HEK293T (cell line): ENCODE results near the gene CD81.

ENCODE experiments used
- CTCF ChIA-PET: fragments of 350-600 bp; formaldehyde crosslinking; extraction: SDS; loops from one replicate; lab custom pipeline; 2021; ENCODE audit warnings: antibody characterized with exemption, inconsistent platforms; lab: Yijun Ruan, JAX
- POLR2A ChIA-PET: fragments of 350-600 bp; formaldehyde crosslinking; extraction: SDS; loops from one replicate; lab custom pipeline; 2020; ENCODE audit warnings: antibody characterized with exemption, inconsistent platforms; lab: Yijun Ruan, JAX
- DNase-seq: peaks from one replicate; pipeline ENCODE4 v3.0.0; 2012; ENCODE audit warnings: mixed read lengths; ENCODE audit errors: extremely low spot score
- ARNT ChIP-seq: fragments of 450-650 bp; IDR thresholded peaks from 2 replicates; pipeline ENCODE4 v1.6.1; 2017; ENCODE audit warnings: mild to moderate bottlenecking
- BHLHE40 ChIP-seq: fragments of 450-650 bp; IDR thresholded peaks from 2 replicates; pipeline ENCODE4 v1.6.1; 2016; ENCODE audit warnings: mild to moderate bottlenecking, moderate library complexity, borderline replicate concordance
- CTBP1 ChIP-seq: fragments of 450-650 bp; IDR thresholded peaks from 2 replicates; pipeline ENCODE4 v1.6.1; 2016; ENCODE audit warnings: borderline replicate concordance
- ELF4 ChIP-seq: fragments of 450-650 bp; IDR thresholded peaks from 2 replicates; pipeline ENCODE4 v1.6.1; 2017; ENCODE audit warnings: antibody characterized with exemption
- FOXA1 ChIP-seq: fragments of 450-650 bp; IDR thresholded peaks from 2 replicates; pipeline ENCODE4 v1.6.1; 2016; ENCODE audit warnings: mild to moderate bottlenecking
- FOXK2 ChIP-seq: fragments of 450-650 bp; IDR thresholded peaks from 2 replicates; pipeline ENCODE4 v1.6.1; 2016; ENCODE audit warnings: mild to moderate bottlenecking
- FOXM1 ChIP-seq: fragments of 450-650 bp; IDR thresholded peaks from 2 replicates; pipeline ENCODE4 v1.6.1; 2017; ENCODE audit warnings: mild to moderate bottlenecking, borderline replicate concordance
- HDGF ChIP-seq: fragments of 450-650 bp; IDR thresholded peaks from 2 replicates; pipeline ENCODE4 v1.6.1; 2017; ENCODE audit warnings: antibody characterized with exemption, borderline replicate concordance
- L3MBTL2 ChIP-seq: fragments of 450-650 bp; conservative IDR thresholded peaks from 2 replicates; pipeline ENCODE4 v1.6.1; 2016; ENCODE audit warnings: mild to moderate bottlenecking
- LEF1 ChIP-seq: fragments of 450-650 bp; IDR thresholded peaks from 2 replicates; pipeline ENCODE4 v1.6.1; 2017; ENCODE audit warnings: mild to moderate bottlenecking, borderline replicate concordance
- NFRKB ChIP-seq: fragments of 450-650 bp; IDR thresholded peaks from 2 replicates; pipeline ENCODE4 v1.6.1; 2016; ENCODE audit warnings: mild to moderate bottlenecking, moderate library complexity
- SP1 ChIP-seq: fragments of 450-650 bp; IDR thresholded peaks from 2 replicates; pipeline ENCODE4 v1.6.1; 2017
- SUZ12 ChIP-seq: fragments of 450-650 bp; IDR thresholded peaks from 2 replicates; pipeline ENCODE4 v1.6.1; 2016; ENCODE audit warnings: mild to moderate bottlenecking
- TARDBP ChIP-seq: fragments of 450-650 bp; IDR thresholded peaks from 2 replicates; pipeline ENCODE4 v1.6.1; 2016
- ZNF384 ChIP-seq: fragments of 450-650 bp; IDR thresholded peaks from 2 replicates; pipeline ENCODE4 v1.6.1; 2016
- TF ChIP-seq, protein P1 (sequence below): fragments of 450-650 bp; IDR thresholded peaks from 2 replicates; pipeline ENCODE4 v1.6.1; 2016

Gene CD81

DNA sequence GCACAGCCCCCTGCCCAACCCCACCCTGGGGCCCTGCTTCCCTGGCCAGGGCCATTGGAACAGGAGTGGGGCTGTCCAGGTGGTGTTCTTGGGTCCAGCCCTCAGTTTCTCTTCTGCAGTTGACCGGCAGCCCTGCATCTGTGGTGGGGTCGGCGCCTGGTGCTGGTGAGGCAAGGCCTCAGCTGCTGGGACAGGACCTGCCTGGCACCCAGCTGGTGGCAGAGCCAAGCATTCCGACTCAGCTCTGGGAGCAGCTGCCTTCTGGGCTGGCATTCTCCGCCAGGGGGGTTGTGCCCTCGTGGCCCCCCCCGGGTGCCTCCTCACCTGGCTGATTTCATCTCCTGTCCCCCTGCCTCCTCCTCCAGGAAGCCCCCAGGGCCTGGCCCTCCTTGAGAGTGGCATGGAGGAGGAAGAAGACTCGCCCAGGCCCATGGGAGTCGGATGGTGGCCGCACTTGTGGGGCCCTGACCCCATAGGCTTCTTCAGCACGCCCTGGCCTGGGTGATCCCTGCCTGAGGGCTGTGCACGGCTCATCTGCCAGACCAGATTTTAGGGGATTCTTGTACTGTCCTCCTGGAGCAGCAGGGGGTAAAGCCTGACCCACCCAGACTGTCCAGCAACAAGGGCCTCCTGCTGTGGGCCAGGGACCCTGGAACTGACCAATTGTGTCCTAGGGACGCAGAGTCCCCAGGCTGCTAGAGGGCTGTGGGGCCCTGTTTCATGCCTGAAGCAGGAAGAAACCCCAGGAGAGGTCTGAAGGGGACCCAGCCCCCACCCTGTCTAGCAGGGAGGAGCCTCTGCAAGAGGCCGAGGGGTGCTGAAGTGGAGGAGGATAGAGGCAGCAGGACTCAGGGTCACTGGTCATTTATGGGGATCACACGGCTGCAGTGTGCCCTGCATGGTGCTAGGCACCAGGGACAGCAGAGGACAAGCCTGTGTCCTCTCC is 11.6 kb downstream of the CD81 start:
- TF ChIP-seq BHLHE40 (no peak), FOXM1 (no peak), ZNF384 (no peak), LEF1 (no peak), FOXA1 (no peak), ARNT (no peak), L3MBTL2 (no peak), ELF4 (no peak)
- ChIA-PET CTCF (interaction anchor here (1.2 kb wide), 1 partner anchor 31 kb away, joined by 3 read pairs; no protein-coding TSS in a partner anchor), POLR2A (no interaction called here)
- no peak for DNase-seq

DNA sequence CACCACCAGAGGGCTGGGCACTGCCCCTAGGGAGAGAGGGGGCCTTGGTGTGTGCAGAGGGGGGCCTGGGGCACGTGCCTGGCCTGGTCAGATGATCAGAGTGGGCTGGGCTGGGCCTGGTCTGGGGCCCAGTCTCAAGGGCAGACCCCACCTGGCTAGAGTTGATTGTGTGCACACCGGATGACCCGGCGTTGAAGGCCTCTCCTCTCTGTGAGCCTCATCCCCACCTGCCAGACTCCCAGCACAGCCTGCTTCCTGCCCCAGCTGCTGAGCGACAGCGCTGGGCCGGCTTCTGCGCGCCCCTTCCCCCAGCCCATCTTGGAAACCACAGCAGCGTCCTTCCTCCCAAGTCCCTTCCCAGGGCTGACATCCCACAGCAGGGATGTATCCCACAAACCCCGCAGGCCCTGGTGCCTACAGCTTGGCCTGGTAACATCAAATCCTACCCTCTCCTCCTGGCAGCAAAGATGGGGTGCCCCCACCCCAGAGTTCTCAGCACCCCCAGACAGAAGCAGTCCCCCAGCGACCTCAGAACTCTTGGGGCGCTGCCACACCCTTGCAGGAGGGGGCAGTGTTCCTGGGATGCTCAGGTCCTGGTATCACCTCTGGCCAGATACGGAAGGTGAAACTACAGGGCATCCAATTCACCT is 12.4 kb downstream of the CD81 start:
- ChIA-PET POLR2A (interaction anchor here (1.5 kb wide), 1 partner anchor 10 kb away, joined by 4 read pairs; no protein-coding TSS in a partner anchor), CTCF (no interaction called here)
- TF ChIP-seq HDGF = no peak
- no peak for TF ChIP-seq ELF4
- TF ChIP-seq ARNT = no peak
- no peak for TF ChIP-seq CTBP1
- no peak for TF ChIP-seq FOXK2
- DNase-seq = no peak

DNA sequence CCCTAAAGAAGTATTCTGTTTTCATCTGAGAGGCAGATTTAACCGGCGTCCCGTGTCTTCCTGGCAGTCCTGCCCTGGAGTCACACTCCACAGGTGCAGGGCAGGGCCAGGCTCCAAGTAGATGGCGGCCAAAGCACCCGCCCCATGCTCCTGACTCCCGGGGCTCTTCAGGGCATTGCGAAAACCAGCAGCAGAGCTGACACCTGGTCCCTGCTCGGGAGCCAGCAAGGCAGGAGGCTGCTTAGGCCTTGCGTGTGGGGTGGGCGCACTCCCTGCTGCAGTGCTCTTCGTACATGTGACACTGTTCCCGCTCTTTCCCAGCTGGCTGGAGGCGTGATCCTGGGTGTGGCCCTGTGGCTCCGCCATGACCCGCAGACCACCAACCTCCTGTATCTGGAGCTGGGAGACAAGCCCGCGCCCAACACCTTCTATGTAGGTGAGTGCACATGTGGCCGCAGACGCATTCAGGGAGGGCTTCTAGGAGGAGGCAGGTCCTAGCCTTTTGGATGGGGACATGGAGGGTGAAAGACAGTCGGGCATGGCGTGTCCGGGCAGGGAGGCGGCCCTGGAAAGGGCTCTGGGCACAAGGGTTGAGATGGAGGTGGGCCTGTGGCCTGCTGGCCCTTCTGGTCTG is 13.1 kb downstream of the CD81 start:
- no peak for DNase-seq
- CTCF ChIA-PET = interaction anchor here (0.6 kb wide), 1 partner anchor 29 kb away, joined by 3 read pairs; no protein-coding TSS in a partner anchor
- POLR2A ChIA-PET = interaction anchor here (1.5 kb wide), 1 partner anchor 10 kb away, joined by 4 read pairs; no protein-coding TSS in a partner anchor
- TF ChIP-seq ZNF384 = no peak
- no peak for TF ChIP-seq FOXK2
- TF ChIP-seq ELF4 = no peak
- no peak for TF ChIP-seq SP1
- no peak for TF ChIP-seq FOXM1
- no peak for TF ChIP-seq FOXA1

DNA sequence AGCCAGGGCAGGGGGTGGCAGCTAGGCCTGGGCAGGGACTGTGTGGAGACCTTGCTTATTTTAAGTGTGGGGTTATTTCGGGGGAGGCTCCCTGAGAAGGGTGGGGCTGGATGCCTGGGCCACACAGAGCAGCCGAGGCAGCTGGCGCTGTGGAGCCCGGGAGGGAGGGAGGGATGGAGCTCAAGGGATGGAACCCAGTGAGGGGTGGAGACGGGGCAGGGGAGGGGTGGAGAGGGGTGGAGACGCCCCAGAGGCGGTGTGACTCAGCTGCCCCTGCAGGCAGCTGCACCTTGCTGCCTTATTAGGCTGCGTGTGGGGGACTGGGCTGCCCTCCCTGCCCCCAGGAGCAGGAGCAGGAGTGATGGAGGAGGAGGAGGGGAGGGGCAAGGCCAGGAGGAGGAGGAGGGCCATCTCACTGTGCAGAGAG is 13.6 kb downstream of the CD81 start:
- POLR2A ChIA-PET = interaction anchor here (1.5 kb wide), 1 partner anchor 9 kb away, joined by 4 read pairs; no protein-coding TSS in a partner anchor
- DNase-seq = no peak
- TF ChIP-seq CTBP1 = no peak
- TF ChIP-seq FOXM1 = no peak
- no peak for TF ChIP-seq ARNT
- TF ChIP-seq ELF4 = no peak
- TF ChIP-seq ZNF384 = no peak
- no peak for TF ChIP-seq BHLHE40
- TF ChIP-seq FOXA1 = no peak
- TF ChIP-seq HDGF = no peak
- no peak for TF ChIP-seq NFRKB
- no peak for TF ChIP-seq LEF1
- TF ChIP-seq SP1 = no peak
- TF ChIP-seq FOXK2 = no peak
- no peak for TF ChIP-seq SUZ12
- no peak for TF ChIP-seq L3MBTL2
- CTCF ChIA-PET = interaction anchor here (0.6 kb wide), 1 partner anchor 29 kb away, joined by 3 read pairs; no protein-coding TSS in a partner anchor

DNA sequence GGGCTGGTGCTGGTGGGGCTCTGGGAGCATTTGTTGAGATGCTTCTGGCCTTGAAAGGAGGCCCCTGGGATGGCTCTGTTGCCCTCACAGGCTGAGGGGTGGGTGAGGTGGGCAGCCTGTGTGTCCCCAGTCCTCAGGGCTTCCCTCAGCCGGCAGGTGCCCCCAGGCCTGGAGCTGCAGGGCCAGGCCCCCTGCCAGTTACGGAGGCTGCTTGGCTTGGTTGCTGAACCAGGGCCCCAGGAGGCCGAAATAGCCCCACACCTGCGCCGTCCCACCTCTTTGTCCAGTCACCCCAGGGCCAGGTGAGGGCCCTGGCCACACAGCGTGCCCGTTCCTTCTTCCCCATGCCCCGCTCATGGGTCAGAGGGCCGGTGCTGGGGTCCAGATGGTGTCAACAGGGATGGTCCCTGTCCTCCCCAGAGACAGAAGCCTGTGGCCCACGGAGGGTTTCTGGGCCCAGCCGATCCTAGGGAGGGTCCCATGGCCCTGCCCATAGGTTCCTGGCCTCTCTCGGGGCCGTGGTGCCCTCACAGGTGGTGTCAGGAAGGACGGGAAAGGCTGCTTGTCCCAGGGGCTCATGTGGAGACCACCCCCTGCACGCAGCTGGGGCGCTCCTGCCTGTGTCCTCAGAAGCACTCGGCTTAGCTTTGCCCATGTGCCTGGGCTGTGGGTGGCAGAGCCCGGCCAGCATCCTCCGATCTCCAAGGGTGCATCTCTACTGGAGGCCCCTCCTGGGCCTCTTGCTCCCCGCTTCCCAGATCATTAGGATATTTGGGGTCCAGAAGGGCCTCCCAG is 14.3 kb downstream of the CD81 start:
- TF ChIP-seq ELF4 (no peak), FOXM1 (no peak)
- ChIA-PET POLR2A (interaction anchor here (1.5 kb wide), 1 partner anchor 8 kb away, joined by 4 read pairs; no protein-coding TSS in a partner anchor), CTCF (no interaction called here)
- DNase-seq = no peak

DNA sequence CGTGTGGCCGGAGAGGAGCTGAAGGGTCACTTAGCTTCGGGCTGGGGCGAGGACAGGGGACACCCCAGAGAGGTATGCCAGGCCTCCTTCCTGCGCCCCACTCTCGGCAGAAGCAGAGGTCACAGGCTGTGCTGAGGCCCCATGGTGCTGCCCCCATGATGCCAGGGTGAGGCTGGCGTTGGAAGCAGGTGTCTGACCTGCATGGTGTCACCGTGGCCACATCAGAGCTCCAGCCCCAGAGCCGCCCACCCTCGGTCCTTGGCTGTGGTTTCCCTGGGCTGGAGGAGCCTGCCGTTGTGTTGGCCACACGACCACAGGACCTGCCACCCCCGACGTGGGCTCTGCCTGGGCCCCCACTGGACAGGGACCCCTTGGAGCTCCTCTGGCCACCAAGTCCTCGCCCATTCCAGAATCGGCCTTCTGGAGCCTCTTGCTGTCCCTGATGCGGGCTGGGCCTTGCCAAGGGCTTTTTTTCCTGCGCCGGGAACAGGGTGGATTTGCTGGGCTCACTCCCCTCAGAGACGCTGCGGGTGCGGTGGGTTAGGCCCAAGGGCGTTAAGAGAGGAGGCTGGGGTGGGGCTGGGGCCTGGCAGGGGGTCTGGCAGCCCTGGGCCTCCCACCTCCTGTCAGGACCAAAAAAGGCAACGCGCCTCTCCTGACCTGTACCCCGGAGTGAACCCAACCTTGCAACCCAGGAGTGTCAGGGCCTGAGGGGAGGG is 15.3 kb downstream of the CD81 start:
- DNase-seq = no peak
- TF ChIP-seq, protein P1, sequence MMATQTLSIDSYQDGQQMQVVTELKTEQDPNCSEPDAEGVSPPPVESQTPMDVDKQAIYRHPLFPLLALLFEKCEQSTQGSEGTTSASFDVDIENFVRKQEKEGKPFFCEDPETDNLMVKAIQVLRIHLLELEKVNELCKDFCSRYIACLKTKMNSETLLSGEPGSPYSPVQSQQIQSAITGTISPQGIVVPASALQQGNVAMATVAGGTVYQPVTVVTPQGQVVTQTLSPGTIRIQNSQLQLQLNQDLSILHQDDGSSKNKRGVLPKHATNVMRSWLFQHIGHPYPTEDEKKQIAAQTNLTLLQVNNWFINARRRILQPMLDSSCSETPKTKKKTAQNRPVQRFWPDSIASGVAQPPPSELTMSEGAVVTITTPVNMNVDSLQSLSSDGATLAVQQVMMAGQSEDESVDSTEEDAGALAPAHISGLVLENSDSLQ = no peak
- TF ChIP-seq ARNT (no peak), ZNF384 (no peak), LEF1 (no peak), FOXA1 (no peak), FOXM1 (no peak), HDGF (no peak), ELF4 (no peak), CTBP1 (no peak), NFRKB (no peak), TARDBP (no peak)
- CTCF ChIA-PET = no interaction called here
- POLR2A ChIA-PET = no interaction called here
